HepG2 (cell line): ENCODE results near the gene PRKAR1A. TPM values are rescaled to one million over a fixed set of nuclear protein-coding genes. Genes with fewer than 3 reads are reported as not detected.

Experiments used
- ATF1 ChIP-seq: IDR thresholded peaks from 2 replicates; pipeline ENCODE4 v1.6.1; 2016; ENCODE audit warnings: mild to moderate bottlenecking, control low read depth
- DNMT1 ChIP-seq: sonication (generic); formaldehyde crosslinking; IDR thresholded peaks from 2 replicates; pipeline ENCODE4 v1.5.1; 2020; ENCODE audit warnings: mild to moderate bottlenecking, missing genetic modification reagents
- DR1 ChIP-seq: sonication (generic); formaldehyde crosslinking; IDR thresholded peaks from 2 replicates; pipeline ENCODE4 v1.8.0; 2021; ENCODE audit warnings: mild to moderate bottlenecking, missing genetic modification reagents, inconsistent platforms
- ELF3 ChIP-seq: IDR thresholded peaks from 2 replicates; pipeline ENCODE4 v1.6.1; 2016; ENCODE audit warnings: missing genetic modification reagents, missing compliant biosample characterization
- EP300 ChIP-seq, 3 experiments: sonication (generic) in 1 of 3; formaldehyde crosslinking in 1 of 3; IDR thresholded peaks; 2 replicates each; pipeline versions ENCODE4 v1.5.1 to v1.6.1; 2011 to 2020; ENCODE audit warnings: low read depth in 2 of 3, low read length in 2 of 3, borderline replicate concordance in 1 of 3, improper control_type of control experiment in 1 of 3, mild to moderate bottlenecking in 1 of 3, missing genetic modification reagents in 1 of 3, moderate library complexity in 1 of 3
- FOXP1 ChIP-seq, 2 experiments: fragments of 450-650 bp in 1 of 2; IDR thresholded peaks; 2 replicates each; pipeline ENCODE4 v1.6.1; 2017 to 2018; ENCODE audit warnings: antibody characterized with exemption in 1 of 2
- GATAD2A ChIP-seq: IDR thresholded peaks from 2 replicates; pipeline ENCODE4 v1.6.1; 2016
- HMG20A ChIP-seq: IDR thresholded peaks from 2 replicates; pipeline ENCODE4 v1.6.1; 2016; ENCODE audit warnings: borderline replicate concordance
- LCORL ChIP-seq, 2 experiments: fragments of 450-650 bp in 1 of 2; sonication (generic) in 1 of 2; formaldehyde crosslinking in 1 of 2; IDR thresholded peaks; 2 replicates each; pipeline versions ENCODE4 v1.5.0 to v1.6.1; 2017 to 2020; ENCODE audit warnings: antibody characterized with exemption in 1 of 2, missing genetic modification reagents in 1 of 2
- MED1 ChIP-seq: sonication (generic); formaldehyde crosslinking; IDR thresholded peaks from 2 replicates; pipeline ENCODE4 v1.4.0; 2020; ENCODE audit warnings: missing genetic modification reagents
- NCOA1 ChIP-seq: sonication (generic); formaldehyde crosslinking; IDR thresholded peaks from 2 replicates; pipeline ENCODE4 v1.9.0; 2021; ENCODE audit warnings: missing genetic modification reagents
- NFIC ChIP-seq: IDR thresholded peaks from 2 replicates; pipeline ENCODE4 v1.6.1; 2012; ENCODE audit warnings: mild to moderate bottlenecking, low read length, inconsistent platforms
- POLR2AphosphoS5 ChIP-seq: IDR thresholded peaks from 2 replicates; pipeline ENCODE4 v1.6.1; 2012; ENCODE audit warnings: low read depth, low read length
- RBM22 ChIP-seq: fragments of 200-400 bp; formaldehyde crosslinking; optimal IDR thresholded peaks from 2 replicates; pipeline ENCODE3; 2017; ENCODE audit warnings: mild to moderate bottlenecking, low read length, moderate library complexity
- SALL1 ChIP-seq: sonication (generic); formaldehyde crosslinking; IDR thresholded peaks from 2 replicates; pipeline ENCODE4 v1.8.0; 2022; ENCODE audit warnings: mild to moderate bottlenecking, missing genetic modification reagents
- SAP130 ChIP-seq: IDR thresholded peaks from 2 replicates; pipeline ENCODE4 v1.6.1; 2016; ENCODE audit warnings: low read depth
- SMYD3 ChIP-seq: sonication (generic); formaldehyde crosslinking; IDR thresholded peaks from 2 replicates; pipeline ENCODE4 v1.8.1; 2023; ENCODE audit warnings: mild to moderate bottlenecking, missing genetic modification reagents
- SOX5 ChIP-seq: IDR thresholded peaks from 2 replicates; pipeline ENCODE4 v1.6.1; 2016; ENCODE audit warnings: borderline replicate concordance
- TARDBP ChIP-seq: sonication (generic); formaldehyde crosslinking; IDR thresholded peaks from 2 replicates; pipeline ENCODE4 v1.8.0; 2022; ENCODE audit warnings: mild to moderate bottlenecking, missing genetic modification reagents
- ZNF24 ChIP-seq: fragments of 450-650 bp; IDR thresholded peaks from 2 replicates; pipeline ENCODE4 v1.6.1; 2017; ENCODE audit warnings: antibody characterized with exemption, mild to moderate bottlenecking
- ZNF292 ChIP-seq: sonication (generic); formaldehyde crosslinking; IDR thresholded peaks from 2 replicates; pipeline ENCODE4 v1.8.1; 2022; ENCODE audit warnings: mild to moderate bottlenecking, low read depth, missing genetic modification reagents, borderline replicate concordance
- ZNF383 ChIP-seq: sonication (generic); formaldehyde crosslinking; IDR thresholded peaks from 2 replicates; pipeline ENCODE4 v1.4.0; 2020; ENCODE audit warnings: missing genetic modification reagents, mild to moderate bottlenecking, borderline replicate concordance
- ZNF543 ChIP-seq: sonication (generic); formaldehyde crosslinking; IDR thresholded peaks from 2 replicates; pipeline ENCODE4 v1.4.0; 2020; ENCODE audit warnings: mild to moderate bottlenecking, missing genetic modification reagents
- ZNF607 ChIP-seq: sonication (generic); formaldehyde crosslinking; IDR thresholded peaks from 2 replicates; pipeline ENCODE4 v1.5.1; 2020; ENCODE audit warnings: missing genetic modification reagents, mild to moderate bottlenecking, borderline replicate concordance
- ZNF747 ChIP-seq: sonication (generic); formaldehyde crosslinking; IDR thresholded peaks from 2 replicates; pipeline ENCODE4 v1.8.1; 2023; ENCODE audit warnings: missing genetic modification reagents, mild to moderate bottlenecking, borderline replicate concordance
- polyA plus RNA-seq, 8 experiments: library from polyadenylated mRNA; depleted of rRNA in 3 of 8; stranded (reverse) in 7 of 8; unstranded in 1 of 8; fragments of >200 nt; fragmentation: Illumina TruSeq in 4 of 8; extraction: Trizol in 4 of 8; gene quantifications; 2 replicates each; pipeline versions ENCODE4 v1.2.1 to v1.2.3, GENCODE V29; 2011 to 2016; ENCODE audit warnings: low read depth in 4 of 8, missing spikeins in 1 of 8, mixed read lengths in 1 of 8; ENCODE audit not compliant: insufficient read depth in 1 of 8
- total RNA-seq, 5 experiments: library from RNA; depleted of rRNA; stranded (reverse); fragments of >200 nt; fragmentation: Illumina TruSeq; extraction: Trizol; gene quantifications; 2 replicates each; pipeline ENCODE4 v1.2.3, GENCODE V29; 2016; ENCODE audit warnings: low read depth in 1 of 5
- TF ChIP-seq, protein P1 (sequence below): sonication (generic); formaldehyde crosslinking; IDR thresholded peaks from 2 replicates; pipeline ENCODE4 v1.4.0; 2020; ENCODE audit warnings: missing genetic modification reagents, borderline replicate concordance
- TF ChIP-seq, protein P2 (sequence below): sonication (generic); formaldehyde crosslinking; IDR thresholded peaks from 2 replicates; pipeline ENCODE4 v1.8.1; 2023; ENCODE audit warnings: mild to moderate bottlenecking, missing genetic modification reagents

The PRKAR1A gene
- total and polyA plus RNA-seq, 2 of the 13 experiments (the other 11 are each of a cell fraction or from before 2014, with no cell fraction given) = 265 to 266 TPM

DNA sequence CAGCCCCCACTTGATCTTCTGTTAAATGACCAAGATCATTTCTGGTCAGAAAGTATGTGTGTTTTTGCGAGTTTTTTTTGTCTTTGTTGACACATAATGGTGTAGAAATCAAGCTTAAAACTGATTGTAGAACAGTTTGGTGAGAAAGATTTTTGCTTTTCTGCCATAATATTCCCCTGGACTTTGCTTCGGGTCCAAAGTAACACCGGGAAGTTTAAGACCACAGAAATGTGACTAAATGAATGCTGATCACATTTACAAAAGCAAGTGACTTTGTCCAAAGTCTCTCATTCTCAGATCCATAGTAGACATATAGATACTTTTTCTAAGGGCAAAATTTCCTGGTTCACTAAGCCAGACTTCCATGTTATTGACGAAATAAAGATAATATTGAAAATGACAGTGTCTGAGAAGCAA is 86.3 kb downstream of the PRKAR1A start (continued):
- TF ChIP-seq SALL1 (CRISPR knock-in tag) = 0 out of 2 replicates have a peak, but pooled peaks have one; percentile 5
- TF ChIP-seq SAP130 (CRISPR knock-in tag) = peak; percentile 66
- TF ChIP-seq TARDBP = 0 out of 2 replicates have a peak, but pooled peaks have one; percentile 16
- 0 out of 2 replicates have a peak, but pooled peaks have one; percentile 46 for TF ChIP-seq ZNF607 (CRISPR knock-in tag)
- peak; percentile 52; the same call in 1 of the 2 replicates for TF ChIP-seq SOX5 (CRISPR knock-in tag)
- peak; percentile 58; the same call in 1 of the 2 replicates for TF ChIP-seq POLR2AphosphoS5
- peak; percentile 44; the same call in 1 of the 2 replicates for TF ChIP-seq ELF3
- TF ChIP-seq ZNF383 = peak; percentile 65; the same call in 1 of the 2 replicates
- 0 out of 2 replicates have a peak, but pooled peaks have one; percentile 23 for TF ChIP-seq LCORL (IDR thresholded peaks at IDR 0.05)
- peak; percentile 60; the same call in 1 of the 2 replicates for TF ChIP-seq LCORL (CRISPR knock-in tag; IDR thresholded peaks at IDR 0.05)
- TF ChIP-seq, protein P1, sequence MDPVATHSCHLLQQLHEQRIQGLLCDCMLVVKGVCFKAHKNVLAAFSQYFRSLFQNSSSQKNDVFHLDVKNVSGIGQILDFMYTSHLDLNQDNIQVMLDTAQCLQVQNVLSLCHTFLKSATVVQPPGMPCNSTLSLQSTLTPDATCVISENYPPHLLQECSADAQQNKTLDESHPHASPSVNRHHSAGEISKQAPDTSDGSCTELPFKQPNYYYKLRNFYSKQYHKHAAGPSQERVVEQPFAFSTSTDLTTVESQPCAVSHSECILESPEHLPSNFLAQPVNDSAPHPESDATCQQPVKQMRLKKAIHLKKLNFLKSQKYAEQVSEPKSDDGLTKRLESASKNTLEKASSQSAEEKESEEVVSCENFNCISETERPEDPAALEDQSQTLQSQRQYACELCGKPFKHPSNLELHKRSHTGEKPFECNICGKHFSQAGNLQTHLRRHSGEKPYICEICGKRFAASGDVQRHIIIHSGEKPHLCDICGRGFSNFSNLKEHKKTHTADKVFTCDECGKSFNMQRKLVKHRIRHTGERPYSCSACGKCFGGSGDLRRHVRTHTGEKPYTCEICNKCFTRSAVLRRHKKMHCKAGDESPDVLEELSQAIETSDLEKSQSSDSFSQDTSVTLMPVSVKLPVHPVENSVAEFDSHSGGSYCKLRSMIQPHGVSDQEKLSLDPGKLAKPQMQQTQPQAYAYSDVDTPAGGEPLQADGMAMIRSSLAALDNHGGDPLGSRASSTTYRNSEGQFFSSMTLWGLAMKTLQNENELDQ (CRISPR knock-in tag) = no peak
- peak; percentile 29; the same call in 1 of the 2 replicates for TF ChIP-seq SMYD3 (CRISPR knock-in tag)
- peak; percentile 19; the same call in 1 of the 2 replicates for TF ChIP-seq ATF1 (CRISPR knock-in tag)
- TF ChIP-seq ZNF24 = peak; percentile 69
- TF ChIP-seq DR1 = no peak
- TF ChIP-seq ZNF543 = 0 out of 2 replicates have a peak, but pooled peaks have one; percentile 72
- peak; percentile 56 for TF ChIP-seq MED1
- TF ChIP-seq RBM22 = no peak
- TF ChIP-seq ZNF747 (CRISPR knock-in tag) = no peak
- 0 out of 4 replicates have a peak, but pooled peaks of 1 of the 2 experiments have one; percentile 51 for TF ChIP-seq EP300 (IDR thresholded peaks at IDR 0.05; ENCODE audit: low read depth in 2 of 2, low read length in 2 of 2)
- no peak for TF ChIP-seq EP300 (CRISPR knock-in tag; IDR thresholded peaks at IDR 0.05; ENCODE audit: borderline replicate concordance)
- TF ChIP-seq NFIC = peak; percentile 72
- TF ChIP-seq ZNF292 (CRISPR knock-in tag) = no peak
- no peak for TF ChIP-seq DNMT1 (CRISPR knock-in tag)
- 0 out of 2 replicates have a peak, but pooled peaks have one; percentile 32 for TF ChIP-seq HMG20A
- TF ChIP-seq, protein P2, sequence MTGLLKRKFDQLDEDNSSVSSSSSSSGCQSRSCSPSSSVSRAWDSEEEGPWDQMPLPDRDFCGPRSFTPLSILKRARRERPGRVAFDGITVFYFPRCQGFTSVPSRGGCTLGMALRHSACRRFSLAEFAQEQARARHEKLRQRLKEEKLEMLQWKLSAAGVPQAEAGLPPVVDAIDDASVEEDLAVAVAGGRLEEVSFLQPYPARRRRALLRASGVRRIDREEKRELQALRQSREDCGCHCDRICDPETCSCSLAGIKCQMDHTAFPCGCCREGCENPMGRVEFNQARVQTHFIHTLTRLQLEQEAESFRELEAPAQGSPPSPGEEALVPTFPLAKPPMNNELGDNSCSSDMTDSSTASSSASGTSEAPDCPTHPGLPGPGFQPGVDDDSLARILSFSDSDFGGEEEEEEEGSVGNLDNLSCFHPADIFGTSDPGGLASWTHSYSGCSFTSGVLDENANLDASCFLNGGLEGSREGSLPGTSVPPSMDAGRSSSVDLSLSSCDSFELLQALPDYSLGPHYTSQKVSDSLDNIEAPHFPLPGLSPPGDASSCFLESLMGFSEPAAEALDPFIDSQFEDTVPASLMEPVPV (CRISPR knock-in tag) = no peak
- TF ChIP-seq NCOA1 (CRISPR knock-in tag) = 0 out of 2 replicates have a peak, but pooled peaks have one; percentile 34
- no peak for TF ChIP-seq FOXP1 (IDR thresholded peaks at IDR 0.05)
- TF ChIP-seq FOXP1 (CRISPR knock-in tag; IDR thresholded peaks at IDR 0.05) = 0 out of 2 replicates have a peak, but pooled peaks have one; percentile 3
- 0 out of 2 replicates have a peak, but pooled peaks have one; percentile 45 for TF ChIP-seq GATAD2A (CRISPR knock-in tag)
